Measurements from ENCODE around the gene DUSP8.
A peak's percentile ranks its signal among the peaks of the same experiment; 100 is the strongest.

DUSP8 gene

GRCh38 chr11:1549338-1550330 lies 22.4 kb downstream of the DUSP8 start:
- H3K27me3 ChIP-seq (ENCODE audit: insufficient read depth, low read length, poor library complexity, severe bottlenecking) = no peaks in the 10 kb centered on the region
- TF ChIP-seq EZH2phosphoT487 (IDR thresholded peaks at IDR 0.05; ENCODE audit: borderline replicate concordance) = no peak
- peak; percentile 41 for TF ChIP-seq CTCF (conservative IDR thresholded peaks at IDR 0.05; ENCODE audit: low read length)

GRCh38 chr11:1548221-1549070 lies 23.6 kb downstream of the DUSP8 start:
- Histone ChIP-seq H3K36me3 (ENCODE audit: insufficient read depth, low read length) (no peaks in the 10 kb centered on the region), H3K4me2 (ENCODE audit: low read depth, low read length, poor library complexity, severe bottlenecking) (no peak overlapping the region), H3K9ac (ENCODE audit: low read depth, low read length, poor library complexity, severe bottlenecking) (no peak overlapping the region), H2AFZ (ENCODE audit: low read length) (no peak overlapping the region), H3K9me3 (ENCODE audit: insufficient read depth, low read depth, low read length) (no peaks in the 10 kb centered on the region), H4K20me1 (ENCODE audit: insufficient read depth, low read length, poor library complexity, severe bottlenecking) (no peaks in the 10 kb centered on the region), H3K4me3 (ENCODE audit: low read length, poor library complexity, severe bottlenecking) (no peak overlapping the region), H3K79me2 (ENCODE audit: insufficient read depth, low read length) (no peaks in the 10 kb centered on the region), H3K27me3 (ENCODE audit: insufficient read depth, low read length, poor library complexity, severe bottlenecking) (no peaks in the 10 kb centered on the region), H3K9me2 (replicated peaks; ENCODE audit: low read depth, low read length) (no peaks in the 10 kb centered on the region), H3F3A (ENCODE audit: low read depth) (no peaks in the 10 kb centered on the region), H3K4me1 (ENCODE audit: insufficient read depth, low read length, poor library complexity, severe bottlenecking) (no peaks in the 10 kb centered on the region)
- no peak for TF ChIP-seq EZH2phosphoT487 (IDR thresholded peaks at IDR 0.05; ENCODE audit: borderline replicate concordance)
- no peak for TF ChIP-seq CTCF (conservative IDR thresholded peaks at IDR 0.05; ENCODE audit: low read length)

More at GRCh38 chr11:1549338-1550330, 22.4 kb downstream of the DUSP8 start:
- Histone ChIP-seq H3K4me2 (ENCODE audit: low read depth, low read length, poor library complexity, severe bottlenecking) (no peak overlapping the region), H3K9me2 (replicated peaks; ENCODE audit: low read depth, low read length) (no peaks in the 10 kb centered on the region), H3K9ac (ENCODE audit: low read depth, low read length, poor library complexity, severe bottlenecking) (no peak overlapping the region), H3K9me3 (ENCODE audit: insufficient read depth, low read depth, low read length) (no peaks in the 10 kb centered on the region), H3K36me3 (ENCODE audit: insufficient read depth, low read length) (no peaks in the 10 kb centered on the region), H4K20me1 (ENCODE audit: insufficient read depth, low read length, poor library complexity, severe bottlenecking) (no peaks in the 10 kb centered on the region), H2AFZ (ENCODE audit: low read length) (no peak overlapping the region), H3K4me1 (ENCODE audit: insufficient read depth, low read length, poor library complexity, severe bottlenecking) (no peaks in the 10 kb centered on the region), H3K79me2 (ENCODE audit: insufficient read depth, low read length) (no peaks in the 10 kb centered on the region), H3F3A (ENCODE audit: low read depth) (no peaks in the 10 kb centered on the region), H3K4me3 (ENCODE audit: low read length, poor library complexity, severe bottlenecking) (no peak overlapping the region)

DNA sequence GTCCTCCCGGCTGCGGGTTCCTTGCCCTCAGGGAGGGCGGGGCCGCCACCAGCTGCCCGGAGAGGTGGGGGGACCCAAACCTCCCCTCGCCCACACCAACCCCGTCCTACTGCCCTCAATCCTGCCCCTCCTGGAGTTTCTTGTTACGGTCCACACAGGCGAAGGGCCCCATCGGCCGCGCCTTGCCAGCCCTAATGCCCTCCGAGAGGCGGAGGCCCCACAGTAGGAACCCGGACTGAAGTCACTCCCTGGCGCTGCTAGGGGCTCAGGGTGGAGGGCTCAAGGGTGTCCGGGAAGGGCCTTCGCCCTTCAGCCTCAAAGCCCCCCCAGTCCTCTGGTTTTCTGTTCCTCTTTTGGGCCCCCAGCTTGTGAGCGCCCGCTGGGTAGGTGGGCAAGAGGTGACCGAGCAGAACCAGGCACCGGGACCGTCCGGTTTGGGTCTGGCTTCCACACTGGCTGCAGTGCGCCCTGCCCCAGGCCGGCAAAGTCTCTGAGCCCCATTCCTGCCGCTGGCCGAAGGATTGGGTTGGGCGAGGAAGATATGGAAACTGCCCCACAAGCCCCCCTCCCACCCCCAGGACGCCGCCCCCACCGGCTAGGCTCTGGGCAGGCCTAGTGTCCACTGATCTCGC lies 24.5 kb downstream of the DUSP8 start:
- H3K9ac ChIP-seq (ENCODE audit: low read depth, low read length, poor library complexity, severe bottlenecking) = no peak overlapping the region
- no peaks in the 10 kb centered on the region for H3K27me3 ChIP-seq (ENCODE audit: insufficient read depth, low read length, poor library complexity, severe bottlenecking)
- no peaks in the 10 kb centered on the region for H3K9me3 ChIP-seq (ENCODE audit: insufficient read depth, low read depth, low read length)
- H2AFZ ChIP-seq (ENCODE audit: low read length) = no peak overlapping the region
- no peaks in the 10 kb centered on the region for H3K4me1 ChIP-seq (ENCODE audit: insufficient read depth, low read length, poor library complexity, severe bottlenecking)
- no peaks in the 10 kb centered on the region for H3K36me3 ChIP-seq (ENCODE audit: insufficient read depth, low read length)
- no peak overlapping the region for H3K4me2 ChIP-seq (ENCODE audit: low read depth, low read length, poor library complexity, severe bottlenecking)
- H3K9me2 ChIP-seq (replicated peaks; ENCODE audit: low read depth, low read length) = no peaks in the 10 kb centered on the region
- H3K79me2 ChIP-seq (ENCODE audit: insufficient read depth, low read length) = no peaks in the 10 kb centered on the region
- H3K4me3 ChIP-seq (ENCODE audit: low read length, poor library complexity, severe bottlenecking) = no peak overlapping the region
- no peak for TF ChIP-seq EZH2phosphoT487 (IDR thresholded peaks at IDR 0.05; ENCODE audit: borderline replicate concordance)
- TF ChIP-seq CTCF (conservative IDR thresholded peaks at IDR 0.05; ENCODE audit: low read length) = no peak
- H3F3A ChIP-seq (ENCODE audit: low read depth) = no peaks in the 10 kb centered on the region
- H4K20me1 ChIP-seq (ENCODE audit: insufficient read depth, low read length, poor library complexity, severe bottlenecking) = no peaks in the 10 kb centered on the region
